DND-41 (cell line): ENCODE measurements around the gene SNCAIP.
"Not testable (repeated sequence)": the region's sequence is repeated elsewhere in the genome, so short reads cannot be mapped to it uniquely, and the experiment has no call there.

Experiments used
- CTCF ChIP-seq: IDR thresholded peaks from 2 replicates; pipeline ENCODE4 v1.5.1; 2012; ENCODE audit warnings: borderline replicate concordance, low read length, moderate library complexity, mild to moderate bottlenecking; ENCODE audit not compliant: poor library complexity, severe bottlenecking; ENCODE audit errors: extremely low read depth
- EZH2 ChIP-seq: IDR thresholded peaks from 3 replicates; pipeline ENCODE4 v1.6.1; 2012; ENCODE audit warnings: borderline replicate concordance, low read depth, mild to moderate bottlenecking, moderate library complexity, low read length, inconsistent platforms; ENCODE audit not compliant: severe bottlenecking

GRCh38 chr5:122353361-122353760, 41.3 kb downstream of the SNCAIP start:
- not testable (repeated sequence) for TF ChIP-seq CTCF, EZH2
